ENCODE data around the gene ATP6AP2. TPM values are rescaled to one million over a fixed set of nuclear protein-coding genes. Genes with fewer than 3 reads are reported as not detected.

Gene ATP6AP2
- total RNA-seq, 1 donor: 94.6 TPM

- TF ChIP-seq, protein P1, sequence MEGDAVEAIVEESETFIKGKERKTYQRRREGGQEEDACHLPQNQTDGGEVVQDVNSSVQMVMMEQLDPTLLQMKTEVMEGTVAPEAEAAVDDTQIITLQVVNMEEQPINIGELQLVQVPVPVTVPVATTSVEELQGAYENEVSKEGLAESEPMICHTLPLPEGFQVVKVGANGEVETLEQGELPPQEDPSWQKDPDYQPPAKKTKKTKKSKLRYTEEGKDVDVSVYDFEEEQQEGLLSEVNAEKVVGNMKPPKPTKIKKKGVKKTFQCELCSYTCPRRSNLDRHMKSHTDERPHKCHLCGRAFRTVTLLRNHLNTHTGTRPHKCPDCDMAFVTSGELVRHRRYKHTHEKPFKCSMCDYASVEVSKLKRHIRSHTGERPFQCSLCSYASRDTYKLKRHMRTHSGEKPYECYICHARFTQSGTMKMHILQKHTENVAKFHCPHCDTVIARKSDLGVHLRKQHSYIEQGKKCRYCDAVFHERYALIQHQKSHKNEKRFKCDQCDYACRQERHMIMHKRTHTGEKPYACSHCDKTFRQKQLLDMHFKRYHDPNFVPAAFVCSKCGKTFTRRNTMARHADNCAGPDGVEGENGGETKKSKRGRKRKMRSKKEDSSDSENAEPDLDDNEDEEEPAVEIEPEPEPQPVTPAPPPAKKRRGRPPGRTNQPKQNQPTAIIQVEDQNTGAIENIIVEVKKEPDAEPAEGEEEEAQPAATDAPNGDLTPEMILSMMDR (IDR thresholded peaks at IDR 0.05; ENCODE audit: insufficient read depth, low read depth, low read length): no peak
- DNase-seq (ENCODE audit: low read depth): peak; percentile 43
- peak overlapping the region; percentile 64 for H3K4me3 ChIP-seq (ENCODE audit: low read depth, low read length)
Measured at GRCh38 chrX:40646489-40647306, 65.9 kb downstream of the ATP6AP2 start.

DNA sequence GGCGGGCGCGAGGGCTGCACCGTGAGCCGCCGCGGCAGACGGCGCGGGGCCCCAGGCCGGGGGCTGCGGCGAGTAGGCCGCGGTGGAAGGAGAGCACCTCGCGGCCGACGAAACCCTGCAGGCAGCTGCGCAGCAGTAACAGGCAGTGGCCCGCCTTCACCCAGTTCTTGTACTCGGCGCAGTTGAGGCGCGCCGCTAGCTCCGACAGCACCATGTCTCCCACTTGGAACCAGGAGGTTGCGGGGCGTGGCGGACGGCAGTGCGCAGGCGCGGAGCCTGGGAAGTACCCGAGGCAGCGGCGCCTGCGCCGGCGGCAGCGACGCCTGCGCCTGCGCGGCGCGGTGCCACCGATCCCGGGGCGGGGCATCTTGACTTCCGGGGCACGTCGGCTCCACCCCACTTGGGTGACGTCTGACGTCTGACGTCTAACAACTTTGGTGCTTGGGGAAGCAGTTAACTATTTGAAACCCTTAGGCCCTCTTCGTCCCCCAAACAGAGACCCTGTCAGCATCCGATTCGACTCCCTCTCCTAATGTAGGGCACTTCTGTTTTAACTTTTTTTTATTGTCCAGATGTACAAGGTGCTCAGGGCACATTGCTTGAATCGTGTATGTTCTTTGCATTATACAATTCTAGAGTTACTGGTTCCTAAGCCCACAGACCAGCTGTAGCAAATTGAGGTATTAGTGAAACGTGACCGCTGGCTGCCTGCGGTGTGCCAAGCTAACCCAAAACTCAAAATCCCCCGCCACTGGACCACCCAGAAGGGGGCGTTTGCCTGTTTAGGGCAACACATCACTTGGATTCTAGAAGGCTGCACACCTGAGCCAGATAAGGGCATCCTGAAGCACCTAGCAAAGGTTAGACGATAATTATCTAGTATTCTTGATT, 66.8 kb downstream of the ATP6AP2 start, which contains the start of gene CXorf38:
Gene CXorf38, minus strand, starts transcription at position 255 of the 891 bp plus-strand sequence. Its CDS starts 41 bp downstream, at position 214.
- DNase-seq (ENCODE audit: low read depth): peak; percentile 88
- TF ChIP-seq, protein P1 (IDR thresholded peaks at IDR 0.05; ENCODE audit: insufficient read depth, low read depth, low read length): no peak
- H3K4me3 ChIP-seq (ENCODE audit: low read depth, low read length): peak within 1 kb of the TSS; percentile 64

DNA sequence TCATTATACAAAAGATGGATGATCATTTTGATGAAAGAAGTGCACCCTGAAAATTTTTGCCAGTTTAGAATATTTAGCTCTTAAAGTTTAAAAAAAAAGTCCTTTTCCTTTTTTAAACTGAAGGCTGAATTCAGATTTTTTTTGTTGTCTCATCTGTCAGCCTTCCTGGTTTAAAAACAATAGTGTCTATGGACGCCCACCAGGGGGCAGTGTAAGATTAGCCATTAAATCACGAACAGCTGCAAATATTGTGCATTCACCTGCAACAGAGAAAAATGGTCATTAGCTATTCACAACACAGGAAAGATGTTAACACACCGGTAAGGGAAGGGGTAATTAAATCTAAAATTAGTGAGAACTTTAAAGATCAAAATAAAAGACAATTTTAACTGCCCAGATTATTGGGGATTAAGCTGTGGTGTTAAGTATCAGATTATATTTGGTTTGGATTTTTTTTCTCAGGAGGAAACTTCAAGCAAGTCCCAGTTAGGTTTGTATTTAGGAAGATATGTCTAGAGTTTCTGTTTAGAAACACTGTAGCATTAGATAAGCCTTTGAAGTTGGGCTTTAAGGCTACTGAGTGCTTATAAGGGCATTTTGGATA, 71.0 kb downstream of the ATP6AP2 start:
- DNase-seq (ENCODE audit: low read depth): peak; percentile 70
- H3K4me3 ChIP-seq (ENCODE audit: low read depth, low read length): no peak overlapping the region
- TF ChIP-seq, protein P1 (IDR thresholded peaks at IDR 0.05; ENCODE audit: insufficient read depth, low read depth, low read length): peak; percentile 65

DNA sequence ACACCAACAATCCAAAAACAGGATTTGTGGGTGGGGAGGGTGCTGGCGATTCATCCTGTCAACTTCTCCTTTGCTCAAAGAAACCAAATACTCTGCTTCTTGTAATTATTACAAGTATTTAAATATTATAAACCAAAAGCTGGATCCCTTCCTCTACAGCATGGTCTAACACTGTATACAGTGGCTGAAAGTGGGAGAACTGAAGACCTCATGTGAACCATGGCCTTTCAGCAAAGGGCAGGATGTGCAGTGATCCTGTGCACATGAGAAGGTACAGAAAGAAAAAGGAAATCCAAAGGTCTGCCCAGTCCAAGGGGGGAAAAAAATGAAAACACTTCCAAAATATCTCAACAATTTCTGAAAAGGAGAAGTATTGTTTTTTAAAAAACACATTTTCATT, 71.9 kb downstream of the ATP6AP2 start:
- TF ChIP-seq, protein P1 (IDR thresholded peaks at IDR 0.05; ENCODE audit: insufficient read depth, low read depth, low read length): no peak

DNA sequence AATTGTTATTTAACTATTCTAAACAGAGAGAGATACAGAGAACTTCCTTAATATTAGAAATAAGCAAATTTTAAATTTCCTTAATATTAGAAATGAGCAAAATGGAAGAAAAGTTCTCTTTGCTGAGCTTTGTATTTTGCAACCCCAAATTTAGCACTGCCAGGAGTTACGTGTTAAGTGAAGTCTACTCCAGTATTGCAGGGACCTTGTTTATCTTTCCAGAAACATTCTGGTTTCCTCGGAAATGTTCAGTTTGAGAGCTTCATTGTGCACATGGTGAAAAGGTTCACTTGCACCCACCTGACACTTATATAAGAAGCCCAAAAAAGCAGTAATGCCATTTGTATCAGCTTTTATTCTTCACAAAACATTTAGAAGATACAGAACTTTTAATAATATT, 72.8 kb downstream of the ATP6AP2 start:
- no peak overlapping the region for H3K4me3 ChIP-seq (ENCODE audit: low read depth, low read length)
- no peak for DNase-seq (ENCODE audit: low read depth)
- TF ChIP-seq, protein P1 (IDR thresholded peaks at IDR 0.05; ENCODE audit: insufficient read depth, low read depth, low read length): no peak

More for the DNA sequence above, 71.9 kb downstream of the ATP6AP2 start:
- no peak for DNase-seq (ENCODE audit: low read depth)
- no peak overlapping the region for H3K4me3 ChIP-seq (ENCODE audit: low read depth, low read length)

Small RNAs within 50 kb of the gene (small RNA-seq; reads per million reads assigned to genes)
- not detected for gene RNU7-164P

Other genes with a start within 250 kb of the ATP6AP2 start
- gene MPC1L, start 42.5 kb downstream of the ATP6AP2 start, total RNA-seq: not detected in 2 replicates
- 13.2 and 19.9 TPM in 2 replicates for gene CXorf38, start 66.6 kb downstream of the ATP6AP2 start, total RNA-seq
- 24.2 and 29.4 TPM in 2 replicates for gene MED14, start 154.6 kb downstream of the ATP6AP2 start, total RNA-seq